ENCODE results near the gene ZSWIM8. TPM values are rescaled to one million over a fixed set of nuclear protein-coding genes. Genes with fewer than 3 reads are reported as not detected.
A peak's percentile ranks its signal among the peaks of the same experiment; 100 is the strongest.
"Not testable (repeated sequence)": the region's sequence is repeated elsewhere in the genome, so short reads cannot be mapped to it uniquely, and the experiment has no call there.

The ZSWIM8 gene
- total RNA-seq, 2 experiments from 2014 or later, result 58.3 to 69.3 TPM

DNA sequence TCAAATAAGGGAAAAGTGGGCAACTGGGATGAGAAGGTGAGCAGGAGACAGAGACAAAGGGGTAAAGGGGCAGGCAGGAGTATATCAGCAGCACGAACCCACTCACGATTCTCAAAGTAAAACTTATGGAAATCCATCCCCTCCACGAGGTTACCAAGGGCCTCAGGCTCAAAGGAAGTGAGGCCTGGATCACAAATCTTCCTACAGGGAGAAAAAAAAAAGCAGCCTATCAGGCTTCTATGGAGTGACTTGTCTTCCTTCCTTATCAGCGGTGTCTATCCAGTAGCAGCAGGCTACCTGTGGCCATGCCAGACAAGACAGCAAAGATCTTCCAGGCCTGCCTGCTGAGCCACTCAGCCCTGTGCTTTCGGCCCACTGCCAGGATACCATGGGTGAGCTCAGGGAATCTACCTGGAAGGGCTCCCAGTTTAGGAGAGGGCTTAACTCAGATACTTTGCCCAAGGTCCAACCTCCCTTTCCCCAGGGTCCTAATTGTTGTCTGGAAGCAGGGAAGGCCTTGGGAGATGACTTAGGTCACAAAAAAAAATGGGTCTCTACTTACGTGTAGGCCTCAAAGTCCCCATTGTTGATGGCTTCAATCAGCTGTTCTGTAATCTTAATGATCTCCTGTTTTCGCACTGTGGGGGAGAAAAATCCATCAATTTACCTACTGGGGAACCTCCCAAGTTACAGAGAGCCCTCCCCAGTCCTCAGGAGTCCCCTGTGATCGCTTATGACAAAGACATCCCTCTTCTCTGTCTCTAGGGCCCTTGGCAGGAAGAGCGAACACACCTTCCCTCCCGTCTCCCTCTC, 31.7 kb downstream of the ZSWIM8 start:
- Mint-ChIP-seq H3K4me1 (ENCODE audit: low read depth) (peaks cover 4% of the 10 kb centered on the region), H3K27ac (peak overlapping the region; percentile 48), H3K36me3 (ENCODE audit: low read depth) (peaks cover 47% of the 10 kb centered on the region), H3K4me3 (no peak overlapping the region), H3K9me3 (ENCODE audit: insufficient read depth) (no peaks in the 10 kb centered on the region), H3K27me3 (ENCODE audit: low read depth) (no peaks in the 10 kb centered on the region)
- DNase-seq, result no peak
- ChIA-PET CTCF (interaction anchor here (0.8 kb wide), 1 partner anchor 35 kb away, joined by 3 read pairs; the partner anchor contains the start of gene CHCHD1), POLR2A (no interaction called here)
- no peak for ATAC-seq

GRCh38 chr10:73817826-73818225, 32.4 kb downstream of the ZSWIM8 start:
- Mint-ChIP-seq H3K4me3 (no peak overlapping the region), H3K36me3 (ENCODE audit: low read depth) (peaks cover 46% of the 10 kb centered on the region), H3K4me1 (ENCODE audit: low read depth) (no peaks in the 10 kb centered on the region), H3K9me3 (ENCODE audit: insufficient read depth) (no peaks in the 10 kb centered on the region), H3K27me3 (ENCODE audit: low read depth) (no peaks in the 10 kb centered on the region), H3K27ac (peak overlapping the region; percentile 15)
- no peak for ATAC-seq
- POLR2A ChIA-PET, result no interaction called here
- no peak for DNase-seq
- CTCF ChIA-PET, result interaction anchor here (1.3 kb wide), 1 partner anchor 62 kb away, joined by 5 read pairs; no protein-coding TSS in a partner anchor

DNA sequence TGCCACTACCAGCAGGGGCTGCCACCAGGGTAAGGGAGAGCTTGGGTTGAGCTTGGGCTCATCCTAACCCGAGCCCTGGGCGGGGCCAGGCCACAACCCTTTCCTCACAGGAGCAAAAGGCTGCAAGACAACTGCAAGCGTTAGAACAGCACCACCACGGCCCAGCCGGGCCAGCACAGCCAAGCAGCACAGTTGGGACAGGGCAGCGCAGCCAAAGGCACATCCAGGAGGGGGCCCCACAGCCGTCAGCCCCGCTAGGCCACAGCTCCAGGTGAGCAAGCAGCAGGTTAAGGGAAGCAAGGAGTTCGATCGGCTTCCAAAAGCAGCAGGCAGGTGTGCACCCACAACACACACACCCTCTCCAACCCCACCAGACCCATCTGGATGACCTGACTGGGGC, 33.0 kb downstream of the ZSWIM8 start:
- peaks cover 41% of the 10 kb centered on the region for H3K36me3 Mint-ChIP-seq (ENCODE audit: low read depth)
- no peaks in the 10 kb centered on the region for H3K4me1 Mint-ChIP-seq (ENCODE audit: low read depth)
- no peak overlapping the region for H3K4me3 Mint-ChIP-seq
- H3K27ac Mint-ChIP-seq, result no peak overlapping the region
- ATAC-seq (no peak), DNase-seq (no peak)
- no peaks in the 10 kb centered on the region for H3K27me3 Mint-ChIP-seq (ENCODE audit: low read depth)
- POLR2A ChIA-PET, result no interaction called here
- CTCF ChIA-PET, result interaction anchor here (1.3 kb wide), 1 partner anchor 62 kb away, joined by 5 read pairs; no protein-coding TSS in a partner anchor
- no peaks in the 10 kb centered on the region for H3K9me3 Mint-ChIP-seq (ENCODE audit: insufficient read depth)

DNA sequence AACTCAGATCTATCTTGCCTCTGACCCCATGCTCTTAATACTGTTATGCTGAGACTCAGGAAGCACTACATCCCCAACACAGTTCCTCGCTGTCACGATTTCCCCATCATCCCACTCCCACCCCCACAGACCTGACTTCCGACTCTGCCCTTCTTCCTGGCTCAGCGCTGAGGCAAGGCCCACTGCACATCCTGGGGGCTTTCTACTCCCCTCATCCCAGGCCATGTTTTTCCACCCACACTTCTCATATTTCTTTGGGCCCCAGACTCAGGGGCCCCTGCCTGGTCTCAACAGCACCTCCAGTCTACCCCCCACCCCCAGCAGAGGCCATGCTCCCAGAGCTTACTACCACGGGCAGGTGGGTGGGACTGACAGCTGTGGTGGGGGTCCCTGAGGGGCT, 33.7 kb downstream of the ZSWIM8 start:
- Mint-ChIP-seq H3K36me3 (ENCODE audit: low read depth) (peaks cover 38% of the 10 kb centered on the region), H3K27me3 (ENCODE audit: low read depth) (no peaks in the 10 kb centered on the region), H3K27ac (no peak overlapping the region), H3K4me1 (ENCODE audit: low read depth) (no peaks in the 10 kb centered on the region), H3K4me3 (no peak overlapping the region), H3K9me3 (ENCODE audit: insufficient read depth) (no peaks in the 10 kb centered on the region)
- no peak for ATAC-seq
- POLR2A ChIA-PET, result interaction anchor here (0.6 kb wide), 1 partner anchor 49 kb away, joined by 3 read pairs; no protein-coding TSS in a partner anchor
- CTCF ChIA-PET, result interaction anchor here (1.3 kb wide), 1 partner anchor 61 kb away, joined by 5 read pairs; no protein-coding TSS in a partner anchor
- DNase-seq, result no peak

- CTCF ChIA-PET, result interaction anchor here (1.3 kb wide), 1 partner anchor 60 kb away, joined by 5 read pairs; no protein-coding TSS in a partner anchor
- no peak overlapping the region for H3K27ac Mint-ChIP-seq
- POLR2A ChIA-PET, result interaction anchor here (0.6 to 0.7 kb wide), 2 partner anchors 48 to 767 kb away, joined by 3 to 4 read pairs; no protein-coding TSS in a partner anchor
- ATAC-seq, result peak; percentile 16
- peaks cover 41% of the 10 kb centered on the region for H3K36me3 Mint-ChIP-seq (ENCODE audit: low read depth)
- no peak overlapping the region for H3K4me3 Mint-ChIP-seq
- no peak for DNase-seq
- H3K9me3 Mint-ChIP-seq (ENCODE audit: insufficient read depth), result no peaks in the 10 kb centered on the region
- no peaks in the 10 kb centered on the region for H3K4me1 Mint-ChIP-seq (ENCODE audit: low read depth)
- H3K27me3 Mint-ChIP-seq (ENCODE audit: low read depth), result no peaks in the 10 kb centered on the region
Measured at GRCh38 chr10:73819513-73820093, 34.2 kb downstream of the ZSWIM8 start.

DNA sequence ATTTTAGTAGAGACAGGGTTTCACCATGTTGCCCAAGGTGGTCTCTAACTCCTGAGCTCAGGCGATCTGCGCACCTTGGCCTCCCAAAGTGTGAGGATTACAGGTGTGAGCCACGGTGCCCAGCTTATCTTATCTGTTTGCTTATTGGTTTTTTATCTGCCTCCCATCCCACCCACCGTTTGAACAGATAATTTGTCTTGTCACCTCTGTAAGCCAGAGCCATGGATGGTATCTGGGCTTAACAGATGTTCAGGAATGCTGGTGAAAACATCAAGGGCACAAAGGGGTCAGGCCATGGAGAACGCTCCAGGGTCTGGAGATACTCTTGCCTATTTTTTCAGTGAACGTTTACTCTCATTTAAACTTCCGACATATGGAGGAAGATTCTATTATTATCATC, 38.0 kb downstream of the ZSWIM8 start:
- Mint-ChIP-seq H3K4me3 (no peak overlapping the region), H3K9me3 (ENCODE audit: insufficient read depth) (no peaks in the 10 kb centered on the region), H3K4me1 (ENCODE audit: low read depth) (no peaks in the 10 kb centered on the region), H3K27ac (no peak overlapping the region), H3K36me3 (ENCODE audit: low read depth) (peaks cover 31% of the 10 kb centered on the region), H3K27me3 (ENCODE audit: low read depth) (no peaks in the 10 kb centered on the region)
- ChIA-PET POLR2A (no interaction called here), CTCF (interaction anchor here (2.1 kb wide), 1 partner anchor 56 kb away, joined by 4 read pairs; no protein-coding TSS in a partner anchor)
- DNase-seq (no peak), ATAC-seq (no peak)

- DNase-seq (no peak), ATAC-seq (no peak)
- H3K36me3 Mint-ChIP-seq (ENCODE audit: low read depth), result peaks cover 31% of the 10 kb centered on the region
- no peaks in the 10 kb centered on the region for H3K27me3 Mint-ChIP-seq (ENCODE audit: low read depth)
- no peak overlapping the region for H3K27ac Mint-ChIP-seq
- no peaks in the 10 kb centered on the region for H3K9me3 Mint-ChIP-seq (ENCODE audit: insufficient read depth)
- no peaks in the 10 kb centered on the region for H3K4me1 Mint-ChIP-seq (ENCODE audit: low read depth)
- ChIA-PET CTCF (interaction anchor here (1.4 to 2.1 kb wide), 2 partner anchors 56 kb away, joined by 3 to 4 read pairs; no protein-coding TSS in a partner anchor), POLR2A (no interaction called here)
- no peak overlapping the region for H3K4me3 Mint-ChIP-seq
Measured at GRCh38 chr10:73824146-73824725, 38.8 kb downstream of the ZSWIM8 start.

GRCh38 chr10:73827346-73828089, 42.1 kb downstream of the ZSWIM8 start:
- no peak overlapping the region for H3K27ac Mint-ChIP-seq
- H3K4me3 Mint-ChIP-seq, result no peak overlapping the region
- H3K27me3 Mint-ChIP-seq (ENCODE audit: low read depth), result no peaks in the 10 kb centered on the region
- DNase-seq, result no peak
- ChIA-PET CTCF (no interaction called here), POLR2A (no interaction called here)
- no peak for ATAC-seq
- no peaks in the 10 kb centered on the region for H3K4me1 Mint-ChIP-seq (ENCODE audit: low read depth)
- peaks cover 21% of the 10 kb centered on the region for H3K36me3 Mint-ChIP-seq (ENCODE audit: low read depth)
- H3K9me3 Mint-ChIP-seq (ENCODE audit: insufficient read depth), result no peaks in the 10 kb centered on the region

GRCh38 chr10:73828161-73828560, 42.8 kb downstream of the ZSWIM8 start:
- DNase-seq (no peak), ATAC-seq (no peak)
- Mint-ChIP-seq H3K27ac (no peak overlapping the region), H3K27me3 (ENCODE audit: low read depth) (no peaks in the 10 kb centered on the region), H3K9me3 (ENCODE audit: insufficient read depth) (no peaks in the 10 kb centered on the region), H3K36me3 (ENCODE audit: low read depth) (peaks cover 20% of the 10 kb centered on the region), H3K4me3 (no peak overlapping the region), H3K4me1 (ENCODE audit: low read depth) (no peaks in the 10 kb centered on the region)
- POLR2A ChIA-PET, result no interaction called here
- CTCF ChIA-PET, result no interaction called here

- H3K27me3 Mint-ChIP-seq (ENCODE audit: low read depth); H3K4me1 Mint-ChIP-seq (ENCODE audit: low read depth); POLR2A ChIA-PET; H3K9me3 Mint-ChIP-seq (ENCODE audit: insufficient read depth); ATAC-seq; DNase-seq; H3K4me3 Mint-ChIP-seq; H3K27ac Mint-ChIP-seq: not testable (repeated sequence)
- CTCF ChIA-PET, result interaction anchor here (1.4 kb wide), 1 partner anchor 13 kb away, joined by 4 read pairs; no protein-coding TSS in a partner anchor
- H3K36me3 Mint-ChIP-seq (ENCODE audit: low read depth), result peaks cover 18% of the 10 kb centered on the region
Measured at GRCh38 chr10:73829090-73829489, 43.7 kb downstream of the ZSWIM8 start.

- Mint-ChIP-seq H3K36me3 (ENCODE audit: low read depth) (peaks cover 31% of the 10 kb centered on the region), H3K4me1 (ENCODE audit: low read depth) (no peaks in the 10 kb centered on the region), H3K9me3 (ENCODE audit: insufficient read depth) (no peaks in the 10 kb centered on the region), H3K4me3 (no peak overlapping the region), H3K27me3 (ENCODE audit: low read depth) (no peaks in the 10 kb centered on the region), H3K27ac (no peak overlapping the region)
- CTCF ChIA-PET, result interaction anchor here (1.0 to 2.6 kb wide), 2 partner anchors 13 to 43 kb away, joined by 3 to 17 read pairs; no protein-coding TSS in a partner anchor
- POLR2A ChIA-PET, result no interaction called here
- ATAC-seq, result no peak
- no peak for DNase-seq
Measured at GRCh38 chr10:73836427-73836980, 51.1 kb downstream of the ZSWIM8 start.

All from activated CD8-positive, alpha-beta T cell treated with anti-CD3 and anti-CD28 coated beads, Interleukin-2, amount 10 ng/mL, durations not matched to agents 7 days and 5 days (primary cell).